GM19397 (cell line): ENCODE results near the gene LGALS9C.
"Not testable (repeated sequence)": the region's sequence is repeated elsewhere in the genome, so short reads cannot be mapped to it uniquely, and the experiment has no call there.

Source experiments
- ATAC-seq: cut with Tn5 transposase; IDR thresholded peaks from one replicate; pipeline ENCODE4 v1.9.1; 2021; ENCODE audit warnings: mild to moderate bottlenecking, moderate library complexity; ENCODE audit not compliant: unreplicated experiment

The LGALS9C gene

GRCh38 chr17:18476508-18477308 is at the start of gene LGALS9C:
Gene LGALS9C (plus strand): TSS chr17:18476789. CDS start chr17:18476855, 66 bp downstream.
- peak; percentile 60 for ATAC-seq

GRCh38 chr17:18432206-18432605 is 44.4 kb upstream of the LGALS9C start:
- not testable (repeated sequence) for ATAC-seq

- ATAC-seq = not testable (repeated sequence)
Measured at GRCh38 chr17:18439465-18439870, 37.1 kb upstream of the LGALS9C start.

GRCh38 chr17:18442093-18442492 is 34.5 kb upstream of the LGALS9C start:
- not testable (repeated sequence) for ATAC-seq

GRCh38 chr17:18442532-18442931 is 34.1 kb upstream of the LGALS9C start:
- not testable (repeated sequence) for ATAC-seq

GRCh38 chr17:18447476-18448205 is 28.9 kb upstream of the LGALS9C start:
- not testable (repeated sequence) for ATAC-seq

- not testable (repeated sequence) for ATAC-seq
Measured at GRCh38 chr17:18448311-18448710, 28.3 kb upstream of the LGALS9C start.

GRCh38 chr17:18449833-18450232 is 26.8 kb upstream of the LGALS9C start:
- not testable (repeated sequence) for ATAC-seq

GRCh38 chr17:18450998-18451397 is 25.6 kb upstream of the LGALS9C start:
- ATAC-seq = not testable (repeated sequence)

GRCh38 chr17:18451969-18452368 is 24.6 kb upstream of the LGALS9C start:
- not testable (repeated sequence) for ATAC-seq

- ATAC-seq = not testable (repeated sequence)
Measured at GRCh38 chr17:18459035-18459434, 17.6 kb upstream of the LGALS9C start.

- not testable (repeated sequence) for ATAC-seq
Measured at GRCh38 chr17:18463831-18464502, 12.6 kb upstream of the LGALS9C start.

- ATAC-seq = not testable (repeated sequence)
Measured at GRCh38 chr17:18466250-18466983, 10.2 kb upstream of the LGALS9C start.

GRCh38 chr17:18467001-18467400 is 9.6 kb upstream of the LGALS9C start:
- not testable (repeated sequence) for ATAC-seq

- not testable (repeated sequence) for ATAC-seq
Measured at GRCh38 chr17:18468472-18469171, 8.0 kb upstream of the LGALS9C start.

GRCh38 chr17:18469837-18470236 is 6.8 kb upstream of the LGALS9C start:
- not testable (repeated sequence) for ATAC-seq

GRCh38 chr17:18470345-18470930 is 6.2 kb upstream of the LGALS9C start:
- not testable (repeated sequence) for ATAC-seq

GRCh38 chr17:18473967-18474366 is 2.6 kb upstream of the LGALS9C start:
- not testable (repeated sequence) for ATAC-seq

- not testable (repeated sequence) for ATAC-seq
Measured at GRCh38 chr17:18474754-18475153, 1.8 kb upstream of the LGALS9C start.
